A549 (cell line): ENCODE results near the gene LRRC4B.
"Not testable (repeated sequence)": the region's sequence is repeated elsewhere in the genome, so short reads cannot be mapped to it uniquely, and the experiment has no call there.

Experiments
- BCL3 ChIP-seq: fragments of >200 bp; sonication (Bioruptor Twin); formaldehyde crosslinking; IDR thresholded peaks from 3 replicates; pipeline ENCODE4 v1.6.1; 2016
- CEBPB ChIP-seq, 2 experiments: fragments of >200 bp in 1 of 2; sonication (Bioruptor Twin) in 1 of 2; formaldehyde crosslinking in 1 of 2; IDR thresholded peaks; 2 replicates each; pipeline ENCODE4 v1.6.1; 2012 to 2016
- CHD4 ChIP-seq: fragments of 200-600 bp; sonication (generic); IDR thresholded peaks from 2 replicates; pipeline ENCODE4 v1.6.1; 2016; ENCODE audit warnings: antibody characterized with exemption, mild to moderate bottlenecking, borderline replicate concordance
- CTCF ChIP-seq: fragments of >200 bp; sonication (Bioruptor Twin); formaldehyde crosslinking; IDR thresholded peaks from 3 replicates; pipeline ENCODE4 v1.5.1; 2016
- ESRRA ChIP-seq: fragments of 150-350 bp; IDR thresholded peaks from 2 replicates; pipeline ENCODE4 v1.6.1; 2014; ENCODE audit warnings: mild to moderate bottlenecking, low read length, borderline replicate concordance
- PHF8 ChIP-seq: fragments of 200-600 bp; sonication (generic); IDR thresholded peaks from 2 replicates; pipeline ENCODE4 v1.6.1; 2016; ENCODE audit warnings: low read depth, mild to moderate bottlenecking, antibody characterized with exemption, moderate library complexity, borderline replicate concordance
- POLR2A ChIP-seq: IDR thresholded peaks from 2 replicates; pipeline ENCODE4 v1.6.1; 2012; ENCODE audit warnings: mild to moderate bottlenecking, low read length
- RAD21 ChIP-seq, 2 experiments: fragments of >200 bp in 1 of 2; sonication (Bioruptor Twin) in 1 of 2; formaldehyde crosslinking in 1 of 2; IDR thresholded peaks in 1 of 2; conservative IDR thresholded peaks in 1 of 2; 2 replicates in 1 of 2; 3 replicates in 1 of 2; pipeline ENCODE4 v1.6.1; 2012 to 2018; ENCODE audit warnings: inconsistent platforms in 1 of 2
- REST ChIP-seq: fragments of 200-600 bp; sonication (generic); IDR thresholded peaks from 2 replicates; pipeline ENCODE4 v1.6.1; 2016; ENCODE audit warnings: antibody characterized with exemption, mild to moderate bottlenecking, moderate library complexity
- RFX5 ChIP-seq: fragments of 450-650 bp; IDR thresholded peaks from 2 replicates; pipeline ENCODE4 v1.7.1; 2014; ENCODE audit warnings: antibody characterized with exemption, mild to moderate bottlenecking, moderate library complexity
- USF2 ChIP-seq: fragments of 450-650 bp; IDR thresholded peaks from 2 replicates; pipeline ENCODE4 v1.6.1; 2014; ENCODE audit warnings: antibody characterized with exemption
- ZFP36 ChIP-seq: fragments of 450-650 bp; IDR thresholded peaks from 2 replicates; pipeline ENCODE4 v1.6.1; 2014; ENCODE audit warnings: borderline replicate concordance; ENCODE audit not compliant: partially characterized antibody

- TF ChIP-seq POLR2A; CHD4; BCL3; ESRRA; USF2; ZFP36; CEBPB (IDR thresholded peaks at IDR 0.05): not testable (repeated sequence)
- TF ChIP-seq PHF8 (peak; percentile 52; the same call in 1 of the 2 replicates), CTCF (peak; percentile 53), REST (peak; percentile 37; the same call in 1 of the 2 replicates), RAD21 (conservative IDR thresholded peaks at IDR 0.05 in 1 of 2, IDR thresholded peaks at IDR 0.05 in 1 of 2) (peak; percentile 9 to 41; a peak in 3 of 5 replicates), RFX5 (peak; percentile 99)
Observed at GRCh38 chr19:50606059-50606836, 38.0 kb upstream of the LRRC4B start.
